ENCODE data around the gene TCTN2.

Gene TCTN2

GRCh38 chr12:123686636-123687190 is 15.8 kb downstream of the TCTN2 start:
- no peak for DNase-seq (ENCODE audit: low spot score)

DNA sequence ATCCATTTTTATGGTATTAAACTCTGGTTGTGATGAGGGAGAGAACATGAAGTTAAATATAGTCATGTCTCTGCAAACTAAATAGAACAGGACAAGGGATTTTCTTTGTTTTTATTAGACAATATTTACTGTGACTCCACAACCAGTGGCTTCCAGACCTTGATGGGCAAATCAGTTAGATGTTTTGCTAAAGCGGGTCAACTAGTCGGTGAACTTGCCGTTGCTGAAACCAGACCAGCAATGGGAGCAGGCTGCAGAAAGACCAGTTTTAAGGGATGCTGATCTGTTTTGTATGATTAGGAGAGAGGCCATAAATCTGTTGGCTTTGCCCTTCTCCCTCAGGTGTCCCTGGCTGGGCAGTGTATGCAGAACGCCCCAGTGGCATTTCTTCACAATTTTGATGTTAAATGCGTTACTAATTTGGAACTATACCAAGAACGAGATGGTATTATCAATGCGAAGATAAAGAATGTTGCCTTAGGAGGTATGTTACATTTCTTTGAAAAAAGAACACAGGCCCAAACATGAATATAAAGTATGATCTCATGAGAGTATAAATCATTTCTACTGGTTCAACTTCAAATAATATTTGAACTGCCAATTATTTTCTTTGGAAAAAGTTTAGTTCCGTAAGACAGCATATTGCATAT is 19.4 kb downstream of the TCTN2 start:
- no peak for DNase-seq (ENCODE audit: low spot score)

- no peak for DNase-seq (ENCODE audit: low spot score)
Measured at GRCh38 chr12:123696207-123696606, 25.3 kb downstream of the TCTN2 start.

- DNase-seq (ENCODE audit: low spot score), result no peak
Measured at GRCh38 chr12:123696646-123697045, 25.7 kb downstream of the TCTN2 start.

- DNase-seq (ENCODE audit: low spot score), result no peak
Measured at GRCh38 chr12:123705935-123706334, 35.0 kb downstream of the TCTN2 start.

DNA sequence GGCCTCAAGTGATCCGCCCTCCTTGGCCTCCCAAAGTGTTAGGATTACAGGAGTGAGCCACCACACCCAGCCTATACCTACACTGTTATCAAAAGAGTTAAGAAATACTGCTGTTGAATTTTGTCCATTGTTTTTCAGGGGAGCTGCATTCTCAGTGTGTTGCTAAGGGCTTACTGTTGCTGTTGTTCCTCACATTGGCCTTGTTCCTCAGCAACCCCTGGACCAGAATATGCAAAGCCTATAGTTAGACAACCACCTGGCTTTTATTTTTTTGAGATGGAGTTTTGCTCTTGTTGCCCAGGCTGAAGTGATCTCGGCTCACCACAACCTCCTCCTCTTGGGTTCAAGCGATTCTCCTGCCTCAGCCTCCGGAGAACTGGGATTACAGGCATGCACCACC is 36.6 kb downstream of the TCTN2 start:
- no peak for DNase-seq (ENCODE audit: low spot score)

DNA sequence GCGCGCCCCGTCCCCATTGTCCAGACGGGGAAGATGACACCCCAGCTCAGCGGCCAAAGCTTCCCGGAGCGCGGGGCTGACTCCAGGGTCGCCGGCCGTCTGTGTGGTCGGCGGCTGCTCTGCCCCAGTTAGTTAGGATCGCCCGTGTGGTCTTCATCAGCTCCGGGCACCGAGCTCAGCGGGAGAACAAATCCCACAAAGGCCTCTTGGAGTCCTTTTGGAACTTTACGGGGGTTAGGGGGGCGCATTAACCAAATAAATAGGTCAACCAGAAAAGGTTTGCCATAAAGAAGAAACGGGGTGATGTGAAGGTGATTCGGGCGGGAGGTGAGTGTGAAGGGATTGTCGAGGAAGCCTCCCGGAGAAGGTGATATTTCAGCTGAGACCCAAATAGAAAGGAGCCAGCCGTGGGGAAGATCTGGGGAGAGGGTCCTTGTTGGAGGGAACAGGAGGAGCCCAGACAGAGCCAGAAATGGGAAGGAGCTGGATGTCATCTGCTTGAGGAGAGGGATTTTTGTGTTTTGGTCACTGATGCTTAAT is 41.9 kb downstream of the TCTN2 start:
- no peak for DNase-seq (ENCODE audit: low spot score)

- DNase-seq (ENCODE audit: low spot score), result no peak
Measured at GRCh38 chr12:123713398-123713797, 42.5 kb downstream of the TCTN2 start.

DNA sequence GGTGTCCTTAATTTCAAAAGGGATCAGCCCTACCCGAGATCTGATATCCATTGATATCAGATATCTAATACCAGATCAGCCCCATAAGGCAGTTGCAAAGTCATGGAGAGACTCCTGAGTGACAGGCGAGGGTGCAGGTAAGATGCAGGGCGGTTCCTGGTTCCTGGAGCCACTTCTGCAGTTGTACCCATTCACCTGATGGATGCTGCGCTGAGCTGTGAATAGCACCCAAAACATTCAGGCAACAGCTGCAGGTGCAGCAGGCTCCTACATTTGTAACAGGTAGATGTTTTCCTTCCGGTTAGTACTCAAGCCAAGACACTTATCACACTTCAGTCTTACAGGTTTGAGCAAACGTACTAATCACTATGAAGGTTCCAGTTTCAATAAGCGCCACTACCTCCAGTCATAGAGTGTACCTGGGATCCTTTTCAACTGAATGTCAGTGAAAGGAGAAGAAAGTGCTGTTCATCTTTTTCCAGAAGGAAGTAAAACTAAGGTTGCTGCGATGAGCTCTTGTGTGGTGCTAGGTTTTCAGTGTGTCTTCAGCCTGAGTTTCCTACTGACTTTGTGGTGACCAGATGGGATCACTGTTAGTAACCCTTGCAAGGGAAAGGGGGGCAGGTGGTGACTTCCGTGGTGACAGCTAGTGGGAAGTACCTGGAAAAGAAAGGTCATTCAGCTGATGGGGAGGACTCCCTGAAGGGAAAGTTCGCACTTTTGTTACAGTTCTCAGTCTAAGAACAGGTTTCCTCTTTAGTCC is 43.1 kb downstream of the TCTN2 start:
- no peak for DNase-seq (ENCODE audit: low spot score)

GRCh38 chr12:123715195-123715594 is 44.3 kb downstream of the TCTN2 start:
- no peak for DNase-seq (ENCODE audit: low spot score)

GRCh38 chr12:123717350-123717749 is 46.4 kb downstream of the TCTN2 start:
- DNase-seq (ENCODE audit: low spot score), result no peak

DNA sequence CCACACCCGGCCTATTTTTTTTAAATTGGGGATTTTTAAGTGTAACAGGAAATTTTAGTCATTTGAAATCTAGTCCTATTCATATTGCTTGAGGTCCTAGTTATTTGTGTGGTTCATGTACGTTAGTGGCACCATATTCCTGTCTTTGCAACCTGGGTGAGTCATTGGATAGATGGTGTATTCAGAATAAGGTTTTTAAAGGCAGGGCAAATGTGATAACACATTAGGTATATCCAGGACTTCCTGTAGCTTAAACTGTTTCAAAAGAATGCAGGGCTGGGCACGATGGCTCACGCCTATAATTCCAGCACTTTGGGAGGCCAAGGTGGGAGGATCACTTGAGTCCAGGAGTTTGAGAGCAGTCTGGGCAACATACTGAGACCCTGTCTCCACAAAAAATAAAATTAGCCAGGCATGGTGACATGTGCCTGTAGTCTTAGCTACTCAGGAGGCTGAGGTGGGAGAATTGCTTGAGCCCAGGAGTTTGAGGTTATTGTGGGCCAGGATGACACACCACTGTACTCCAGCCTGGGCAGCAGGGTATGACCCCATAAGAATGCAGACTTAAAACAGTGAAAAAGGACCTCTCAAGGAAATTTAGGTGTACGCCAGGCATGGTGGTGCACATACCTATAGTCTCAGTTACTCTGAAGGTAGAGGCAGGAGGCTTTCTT is 49.4 kb downstream of the TCTN2 start:
- DNase-seq (ENCODE audit: low spot score), result no peak

GRCh38 chr12:123721245-123721644 is 50.3 kb downstream of the TCTN2 start:
- no peak for DNase-seq (ENCODE audit: low spot score)

- DNase-seq (ENCODE audit: low spot score), result no peak
Measured at GRCh38 chr12:123723011-123723410, 52.1 kb downstream of the TCTN2 start.

- DNase-seq (ENCODE audit: low spot score), result no peak
Measured at GRCh38 chr12:123723765-123724164, 52.9 kb downstream of the TCTN2 start.

DNA sequence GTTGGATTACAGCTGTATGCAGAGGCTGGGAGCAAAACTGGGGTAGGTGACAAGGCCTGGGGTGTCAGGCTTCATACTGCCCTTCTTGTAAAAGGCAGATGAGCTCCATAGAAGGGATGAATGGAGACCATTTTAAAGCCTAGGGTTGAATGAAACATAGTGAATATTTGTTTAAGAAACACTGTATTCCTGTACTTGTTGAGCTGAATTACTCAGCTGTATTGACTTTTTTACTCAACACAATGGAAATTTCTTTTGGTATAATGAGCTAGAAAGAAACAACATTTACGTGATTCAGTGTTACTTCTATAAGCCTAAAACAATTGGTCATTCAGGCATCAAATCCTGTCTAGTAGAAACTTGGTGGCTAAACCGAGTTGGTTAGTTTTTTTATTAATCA is 55.3 kb downstream of the TCTN2 start:
- no peak for DNase-seq (ENCODE audit: low spot score)

DNA sequence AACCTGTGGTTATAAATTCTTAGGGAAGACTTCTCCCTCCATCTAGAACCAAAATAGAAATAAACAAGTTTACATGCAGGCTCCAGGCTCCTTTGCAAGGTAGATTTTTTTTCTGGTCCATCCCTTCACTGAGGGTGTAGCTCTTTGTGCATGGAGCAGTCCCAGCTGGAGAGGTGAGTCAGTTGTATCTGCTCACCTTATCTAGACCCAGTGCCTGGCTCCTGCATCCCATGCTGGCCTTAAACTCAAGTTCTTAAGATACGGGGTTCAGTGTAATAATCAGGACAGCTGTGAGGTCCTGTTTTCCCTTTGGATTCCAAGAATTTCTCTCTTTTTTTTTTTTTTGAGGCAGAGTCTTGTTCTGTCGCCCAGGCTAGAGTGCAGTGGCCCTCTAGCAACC is 56.0 kb downstream of the TCTN2 start:
- DNase-seq (ENCODE audit: low spot score), result no peak

DNA sequence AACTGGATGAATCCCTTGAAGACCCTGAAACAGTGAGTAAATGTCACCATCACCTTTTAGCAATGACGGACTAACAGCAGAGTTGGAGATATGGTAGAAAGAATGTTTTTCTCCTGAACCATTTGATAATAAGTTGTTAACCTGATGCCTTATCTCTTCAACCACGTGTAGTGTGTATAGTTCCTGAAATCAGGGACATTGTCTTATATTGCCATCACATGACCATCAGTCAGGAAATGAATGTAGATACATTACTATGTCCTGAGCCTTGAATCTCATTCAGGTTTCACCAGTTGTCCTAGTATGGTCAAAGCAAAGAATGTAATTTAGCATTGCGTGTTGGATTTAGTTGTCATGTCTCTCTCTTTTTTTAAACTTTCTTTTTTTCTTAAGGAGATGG is 57.0 kb downstream of the TCTN2 start:
- DNase-seq (ENCODE audit: low spot score), result no peak

GRCh38 chr12:123731596-123731995 is 60.7 kb downstream of the TCTN2 start:
- DNase-seq (ENCODE audit: low spot score), result no peak

DNA sequence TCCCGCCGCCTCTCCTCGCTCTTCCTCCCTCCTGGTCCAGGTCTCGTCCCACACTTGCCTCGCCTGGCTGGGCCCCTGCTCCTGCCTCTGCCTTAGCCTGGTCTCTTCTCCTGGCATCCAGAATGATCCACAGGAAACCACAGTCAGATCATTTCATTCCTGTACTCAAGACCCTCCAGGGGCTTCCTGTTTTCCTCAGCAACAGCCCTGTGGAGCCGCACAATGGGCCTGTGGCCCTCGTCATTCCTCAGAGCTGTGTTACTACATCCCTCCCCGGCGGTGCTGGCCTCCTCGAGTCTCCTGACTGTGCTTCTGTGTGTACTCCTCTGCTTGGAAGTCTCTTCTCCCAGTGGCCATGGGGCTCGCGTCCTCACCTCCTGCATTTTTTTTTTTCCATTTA is 61.3 kb downstream of the TCTN2 start:
- DNase-seq (ENCODE audit: low spot score), result no peak

DNA sequence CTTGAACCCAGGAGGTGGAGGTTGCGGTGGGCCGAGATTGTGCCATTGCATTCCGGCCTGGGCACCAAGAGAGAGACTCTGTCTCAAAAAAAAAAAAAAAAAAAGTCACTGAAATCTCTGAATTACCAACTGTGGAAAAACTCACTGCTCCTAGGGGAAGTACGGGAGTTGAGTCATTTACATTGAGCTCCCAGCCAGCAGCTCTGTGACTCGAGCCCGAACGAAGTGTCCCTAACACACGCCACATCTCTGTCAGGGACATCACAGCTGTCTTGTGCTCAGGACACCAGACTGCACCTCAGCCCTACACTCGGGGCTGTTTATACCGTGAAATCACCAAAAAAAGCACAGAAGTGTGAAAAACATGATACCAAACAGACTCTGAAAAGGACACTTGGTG is 62.3 kb downstream of the TCTN2 start:
- DNase-seq (ENCODE audit: low spot score), result no peak

- no peak for DNase-seq (ENCODE audit: low spot score)
Measured at GRCh38 chr12:123734268-123734667, 63.4 kb downstream of the TCTN2 start.
